HepG2 (cell line): Measurements from ENCODE around the gene SETD5. TPM values are rescaled to one million over a fixed set of nuclear protein-coding genes. Genes with fewer than 3 reads are reported as not detected.

Experiments
- ATAC-seq: fragments of 200-7000 bp; cut with Tn5 transposase; 3 replicates; pipeline ENCODE4 v1.9.1; 2020; ENCODE audit warnings: mild to moderate bottlenecking, moderate library complexity
- BruUV-seq: library from RNA; stranded (reverse); fragments of 400-500 nt; replicated peaks from 2 replicates; lab custom pipeline; 2021; lab: Mats Ljungman, UMichigan
- CTCF ChIA-PET: fragments of 300-600 bp; formaldehyde crosslinking; extraction: SDS; loops from one replicate; lab custom pipeline; 2021; ENCODE audit warnings: low total read pairs, inconsistent platforms, low intra/inter-chr PET ratio; lab: Yijun Ruan, JAX
- POLR2A ChIA-PET: fragments of 350-600 bp; sonication (Branson Sonifier 250); formaldehyde crosslinking; loops from one replicate; lab custom pipeline; 2020; ENCODE audit warnings: antibody characterized with exemption, inconsistent platforms; lab: Yijun Ruan, JAX
- DNase-seq: peaks from one replicate; pipeline ENCODE4 v3.0.0-alpha.2; 2015; ENCODE audit warnings: low spot score
- FAIRE-seq: peaks from 3 replicates; lab custom pipeline; 2011; peaks lifted over from hg19 to GRCh38; lab: Jason Lieb, UNC
- H2AFZ ChIP-seq: one replicate; pipeline ENCODE4 v1.6.1; 2011; ENCODE audit warnings: low read length, inconsistent platforms
- H3K27ac ChIP-seq: fragments of 300-600 bp; 3 replicates; pipeline ENCODE4 v1.8.0; 2011; ENCODE audit warnings: mixed run types, mild to moderate bottlenecking, mixed read lengths, low read length, inconsistent platforms; ENCODE audit not compliant: insufficient read depth; ENCODE audit errors: extremely low read length
- H3K27me3 ChIP-seq, 2 experiments: fragments of 200-600 bp in 1 of 2; 2 replicates in 1 of 2; 3 replicates in 1 of 2; pipeline versions ENCODE4 v1.6.0 to v1.8.0; 2011; ENCODE audit warnings: low read length in 2 of 2, mild to moderate bottlenecking in 2 of 2, moderate library complexity in 2 of 2, inconsistent platforms in 1 of 2; ENCODE audit not compliant: insufficient read depth in 2 of 2, control insufficient read depth in 1 of 2
- H3K36me3 ChIP-seq, 2 experiments: fragments of 200-600 bp in 1 of 2; replicated peaks in 1 of 2; 2 replicates in 1 of 2; 3 replicates in 1 of 2; pipeline versions ENCODE4 v1.5.1 to v1.8.0; 2011; ENCODE audit warnings: low read length in 2 of 2, inconsistent platforms in 1 of 2; ENCODE audit not compliant: insufficient read depth in 2 of 2, control insufficient read depth in 1 of 2
- H3K4me1 ChIP-seq: 2 replicates; pipeline ENCODE4 v1.5.1; 2012; ENCODE audit warnings: low read length, inconsistent platforms; ENCODE audit not compliant: insufficient read depth
- H3K4me2 ChIP-seq: 2 replicates; pipeline ENCODE4 v1.6.0; 2011; ENCODE audit warnings: low read depth, low read length, inconsistent platforms
- H3K4me3 ChIP-seq, 3 experiments: fragments of 200-600 bp in 1 of 3; sonication (generic), shearing (Covaris generic) in 1 of 3; replicated peaks in 1 of 3; 2 replicates each; pipeline ENCODE4 v1.5.1; 2011 to 2016; ENCODE audit warnings: low read length in 3 of 3, inconsistent platforms in 2 of 3, low read depth in 2 of 3, mild to moderate bottlenecking in 2 of 3, control low read depth in 1 of 3, mixed read lengths in 1 of 3; ENCODE audit not compliant: insufficient read depth in 1 of 3
- H3K79me2 ChIP-seq: one replicate; pipeline ENCODE4 v1.6.1; 2011; ENCODE audit warnings: low read length, inconsistent platforms; ENCODE audit not compliant: insufficient read depth
- H3K9ac ChIP-seq: 2 replicates; pipeline ENCODE4 v1.6.0; 2011; ENCODE audit warnings: mild to moderate bottlenecking, low read depth, low read length, inconsistent platforms; ENCODE audit not compliant: insufficient read depth
- H3K9me3 ChIP-seq: 2 replicates; pipeline ENCODE4 v1.5.1; 2012; ENCODE audit warnings: mild to moderate bottlenecking, low read length
- H4K20me1 ChIP-seq: 2 replicates; pipeline ENCODE4 v1.6.0; 2011; ENCODE audit warnings: inconsistent platforms, mild to moderate bottlenecking, low read length, moderate library complexity; ENCODE audit not compliant: insufficient read depth
- ATF3 ChIP-seq: sonication (generic); formaldehyde crosslinking; IDR thresholded peaks from 2 replicates; pipeline ENCODE4 v1.4.0; 2020; ENCODE audit warnings: missing genetic modification reagents
- BCL3 ChIP-seq: sonication (generic); formaldehyde crosslinking; IDR thresholded peaks from 2 replicates; pipeline ENCODE4 v1.5.1; 2020; ENCODE audit warnings: mild to moderate bottlenecking, missing genetic modification reagents, moderate library complexity
- RBFOX2 ChIP-seq: fragments of 200-400 bp; formaldehyde crosslinking; IDR thresholded peaks from 2 replicates; pipeline ENCODE4 v1.6.1; 2017; ENCODE audit warnings: low read depth, mild to moderate bottlenecking, low read length
- ZNF572 ChIP-seq: sonication (generic); formaldehyde crosslinking; IDR thresholded peaks from 2 replicates; pipeline ENCODE4 v1.5.1; 2020; ENCODE audit warnings: mild to moderate bottlenecking, missing genetic modification reagents
- ZNF710 ChIP-seq: sonication (generic); formaldehyde crosslinking; IDR thresholded peaks from 2 replicates; pipeline ENCODE4 v1.5.0; 2020; ENCODE audit warnings: mild to moderate bottlenecking, missing genetic modification reagents, borderline replicate concordance
- WGBS: methylation state at CpG from one replicate; pipeline ENCODE4 v1.1.6; 2017; ENCODE audit warnings: low lambda C conversion rate; 5-methylcytosine and 5-hydroxymethylcytosine counted together
- in situ Hi-C: cut with HindIII; loops from 2 replicates; pipeline ENCODE4 v1.10.0; 2017; ENCODE audit warnings: low pct_unique_long_range_greater_than_20kb; ENCODE audit not compliant: extremely low pct_ligation_motif_present
- intact Hi-C: fragments of 100-400 bp; cut with micrococcal nuclease; formaldehyde crosslinking; loops from one replicate; pipeline ENCODE4 v1.10.0; 2022; ENCODE audit not compliant: unreplicated experiment
- polyA plus RNA-seq, 8 experiments: library from polyadenylated mRNA; depleted of rRNA in 3 of 8; stranded (reverse) in 7 of 8; unstranded in 1 of 8; fragments of >200 nt; fragmentation: Illumina TruSeq in 4 of 8; extraction: Trizol in 4 of 8; gene quantifications; 2 replicates each; pipeline versions ENCODE4 v1.2.1 to v1.2.3, GENCODE V29; 2011 to 2016; ENCODE audit warnings: low read depth in 4 of 8, missing spikeins in 1 of 8, mixed read lengths in 1 of 8; ENCODE audit not compliant: insufficient read depth in 1 of 8
- total RNA-seq, 5 experiments: library from RNA; depleted of rRNA; stranded (reverse); fragments of >200 nt; fragmentation: Illumina TruSeq; extraction: Trizol; gene quantifications; 2 replicates each; pipeline ENCODE4 v1.2.3, GENCODE V29; 2016; ENCODE audit warnings: low read depth in 1 of 5

SETD5 gene
- total and polyA plus RNA-seq, 2 of the 13 experiments (the other 11 are each of a cell fraction or from before 2014, with no cell fraction given) = 46.8 to 95.8 TPM

GRCh38 chr3:9380014-9380413, 17.4 kb upstream of the SETD5 start:
- Histone ChIP-seq H3K9ac (no peak overlapping the region), H3K27ac (no peak overlapping the region), H2AFZ (no peak overlapping the region), H3K4me1 (no peaks in the 10 kb centered on the region), H3K79me2 (peaks cover 4% of the 10 kb centered on the region), H4K20me1 (no peaks in the 10 kb centered on the region), H3K4me3 (no peak overlapping the region), H3K9me3 (no peaks in the 10 kb centered on the region), H3K4me2 (no peak overlapping the region), H3K36me3 (peaks cover 14 to 75% of the 10 kb centered on the region in 2 experiments), H3K27me3 (no peaks in the 10 kb centered on the region)
- POLR2A ChIA-PET = interaction anchor here (1.5 to 4.1 kb wide), 2 partner anchors 17 kb away, joined by 4 to 20 read pairs; partner anchors contain the start of gene THUMPD3
- WGBS = 98% methylated on average over 3 of the region's 3 CpGs
- intact Hi-C loops = no loop called here
- in situ Hi-C loops = no loop called here
- BruUV-seq = no TSS peak
- ATAC-seq (no peak), FAIRE-seq (no peak), DNase-seq (no peak)
- CTCF ChIA-PET = no interaction called here
- TF ChIP-seq ZNF710 (CRISPR knock-in tag) (no peak), RBFOX2 (peak; percentile 54), ATF3 (CRISPR knock-in tag) (no peak), BCL3 (CRISPR knock-in tag) (no peak), ZNF572 (CRISPR knock-in tag) (no peak)
